ENCODE results near the gene AFAP1L1. TPM values are rescaled to one million over a fixed set of nuclear protein-coding genes. Genes with fewer than 3 reads are reported as not detected.

The AFAP1L1 gene
- total and polyA plus RNA-seq, 2 of the 13 experiments (the other 11 are each of a cell fraction or from before 2014, with no cell fraction given), result 0.38 to 1.0 TPM

- TF ChIP-seq, protein P1, sequence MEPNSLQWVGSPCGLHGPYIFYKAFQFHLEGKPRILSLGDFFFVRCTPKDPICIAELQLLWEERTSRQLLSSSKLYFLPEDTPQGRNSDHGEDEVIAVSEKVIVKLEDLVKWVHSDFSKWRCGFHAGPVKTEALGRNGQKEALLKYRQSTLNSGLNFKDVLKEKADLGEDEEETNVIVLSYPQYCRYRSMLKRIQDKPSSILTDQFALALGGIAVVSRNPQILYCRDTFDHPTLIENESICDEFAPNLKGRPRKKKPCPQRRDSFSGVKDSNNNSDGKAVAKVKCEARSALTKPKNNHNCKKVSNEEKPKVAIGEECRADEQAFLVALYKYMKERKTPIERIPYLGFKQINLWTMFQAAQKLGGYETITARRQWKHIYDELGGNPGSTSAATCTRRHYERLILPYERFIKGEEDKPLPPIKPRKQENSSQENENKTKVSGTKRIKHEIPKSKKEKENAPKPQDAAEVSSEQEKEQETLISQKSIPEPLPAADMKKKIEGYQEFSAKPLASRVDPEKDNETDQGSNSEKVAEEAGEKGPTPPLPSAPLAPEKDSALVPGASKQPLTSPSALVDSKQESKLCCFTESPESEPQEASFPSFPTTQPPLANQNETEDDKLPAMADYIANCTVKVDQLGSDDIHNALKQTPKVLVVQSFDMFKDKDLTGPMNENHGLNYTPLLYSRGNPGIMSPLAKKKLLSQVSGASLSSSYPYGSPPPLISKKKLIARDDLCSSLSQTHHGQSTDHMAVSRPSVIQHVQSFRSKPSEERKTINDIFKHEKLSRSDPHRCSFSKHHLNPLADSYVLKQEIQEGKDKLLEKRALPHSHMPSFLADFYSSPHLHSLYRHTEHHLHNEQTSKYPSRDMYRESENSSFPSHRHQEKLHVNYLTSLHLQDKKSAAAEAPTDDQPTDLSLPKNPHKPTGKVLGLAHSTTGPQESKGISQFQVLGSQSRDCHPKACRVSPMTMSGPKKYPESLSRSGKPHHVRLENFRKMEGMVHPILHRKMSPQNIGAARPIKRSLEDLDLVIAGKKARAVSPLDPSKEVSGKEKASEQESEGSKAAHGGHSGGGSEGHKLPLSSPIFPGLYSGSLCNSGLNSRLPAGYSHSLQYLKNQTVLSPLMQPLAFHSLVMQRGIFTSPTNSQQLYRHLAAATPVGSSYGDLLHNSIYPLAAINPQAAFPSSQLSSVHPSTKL (CRISPR knock-in tag; IDR thresholded peaks at IDR 0.05), result peak; percentile 57
- 0 out of 2 replicates have a peak, but pooled peaks have one; percentile 17 for TF ChIP-seq ZNF205 (CRISPR knock-in tag; IDR thresholded peaks at IDR 0.05)
- TF ChIP-seq NCOA2 (CRISPR knock-in tag; IDR thresholded peaks at IDR 0.05), result 0 out of 2 replicates have a peak, but pooled peaks have one; percentile 13
- peak; percentile 45; the same call in 1 of the 2 replicates for TF ChIP-seq HNF1B (CRISPR knock-in tag; IDR thresholded peaks at IDR 0.05)
- TF ChIP-seq SAP130 (CRISPR knock-in tag; IDR thresholded peaks at IDR 0.05; ENCODE audit: low read depth), result peak; percentile 64
- TF ChIP-seq, protein P2, sequence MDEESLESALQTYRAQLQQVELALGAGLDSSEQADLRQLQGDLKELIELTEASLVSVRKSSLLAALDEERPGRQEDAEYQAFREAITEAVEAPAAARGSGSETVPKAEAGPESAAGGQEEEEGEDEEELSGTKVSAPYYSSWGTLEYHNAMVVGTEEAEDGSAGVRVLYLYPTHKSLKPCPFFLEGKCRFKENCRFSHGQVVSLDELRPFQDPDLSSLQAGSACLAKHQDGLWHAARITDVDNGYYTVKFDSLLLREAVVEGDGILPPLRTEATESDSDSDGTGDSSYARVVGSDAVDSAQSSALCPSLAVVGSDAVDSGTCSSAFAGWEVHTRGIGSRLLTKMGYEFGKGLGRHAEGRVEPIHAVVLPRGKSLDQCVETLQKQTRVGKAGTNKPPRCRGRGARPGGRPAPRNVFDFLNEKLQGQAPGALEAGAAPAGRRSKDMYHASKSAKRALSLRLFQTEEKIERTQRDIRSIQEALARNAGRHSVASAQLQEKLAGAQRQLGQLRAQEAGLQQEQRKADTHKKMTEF (CRISPR knock-in tag; IDR thresholded peaks at IDR 0.05), result peak; percentile 33; the same call in 1 of the 2 replicates
- TF ChIP-seq ZBTB10 (CRISPR knock-in tag; IDR thresholded peaks at IDR 0.05; ENCODE audit: borderline replicate concordance), result no peak
- no peak for TF ChIP-seq SCMH1 (CRISPR knock-in tag; IDR thresholded peaks at IDR 0.05; ENCODE audit: borderline replicate concordance)
- peak; percentile 30 for TF ChIP-seq ZMYM4 (CRISPR knock-in tag; IDR thresholded peaks at IDR 0.05)
- TF ChIP-seq NONO (IDR thresholded peaks at IDR 0.05), result no peak
- TF ChIP-seq NONO (CRISPR knock-in tag; conservative IDR thresholded peaks at IDR 0.05), result peak; percentile 48; the same call in 1 of the 2 replicates
- TF ChIP-seq NFYB (CRISPR knock-in tag; IDR thresholded peaks at IDR 0.05), result peak; percentile 56
- TF ChIP-seq MEIS2 (CRISPR knock-in tag; IDR thresholded peaks at IDR 0.05), result 0 out of 2 replicates have a peak, but pooled peaks have one; percentile 35
- peak; percentile 30; the same call in 1 of the 2 replicates for TF ChIP-seq HDAC1 (CRISPR knock-in tag; IDR thresholded peaks at IDR 0.05)
- TF ChIP-seq, protein P3, sequence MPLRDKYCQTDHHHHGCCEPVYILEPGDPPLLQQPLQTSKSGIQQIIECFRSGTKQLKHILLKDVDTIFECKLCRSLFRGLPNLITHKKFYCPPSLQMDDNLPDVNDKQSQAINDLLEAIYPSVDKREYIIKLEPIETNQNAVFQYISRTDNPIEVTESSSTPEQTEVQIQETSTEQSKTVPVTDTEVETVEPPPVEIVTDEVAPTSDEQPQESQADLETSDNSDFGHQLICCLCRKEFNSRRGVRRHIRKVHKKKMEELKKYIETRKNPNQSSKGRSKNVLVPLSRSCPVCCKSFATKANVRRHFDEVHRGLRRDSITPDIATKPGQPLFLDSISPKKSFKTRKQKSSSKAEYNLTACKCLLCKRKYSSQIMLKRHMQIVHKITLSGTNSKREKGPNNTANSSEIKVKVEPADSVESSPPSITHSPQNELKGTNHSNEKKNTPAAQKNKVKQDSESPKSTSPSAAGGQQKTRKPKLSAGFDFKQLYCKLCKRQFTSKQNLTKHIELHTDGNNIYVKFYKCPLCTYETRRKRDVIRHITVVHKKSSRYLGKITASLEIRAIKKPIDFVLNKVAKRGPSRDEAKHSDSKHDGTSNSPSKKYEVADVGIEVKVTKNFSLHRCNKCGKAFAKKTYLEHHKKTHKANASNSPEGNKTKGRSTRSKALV (CRISPR knock-in tag; IDR thresholded peaks at IDR 0.05), result no peak
- TF ChIP-seq TBX3 (IDR thresholded peaks at IDR 0.05; ENCODE audit: borderline replicate concordance), result no peak
- peak; percentile 87 for TF ChIP-seq TEAD3 (CRISPR knock-in tag; optimal IDR thresholded peaks at IDR 0.05; ENCODE audit: borderline replicate concordance)
Measured at GRCh38 chr5:149380466-149381121, 108.9 kb downstream of the AFAP1L1 start (continued).

Measured in HepG2 (cell line).